Breast epithelium (tissue), 4 donors: ENCODE results near the gene TEX2. TPM values are rescaled to one million over a fixed set of nuclear protein-coding genes. Genes with fewer than 3 reads are reported as not detected.

Experiments used
- DNase-seq, 2 donors: peaks; one replicate each; pipeline ENCODE4 v3.0.0-alpha.2; 2019; ENCODE audit warnings: low spot score in 2 of 2
- H3K27ac ChIP-seq, 2 donors: fragments of 200-600 bp; sonication (generic) in 1 of 2; one replicate each; pipeline ENCODE4 v1.5.1; 2016 to 2019; ENCODE audit warnings: mild to moderate bottlenecking in 1 of 2
- H3K27me3 ChIP-seq, 2 donors: fragments of 200-600 bp; sonication (generic) in 1 of 2; one replicate each; pipeline versions ENCODE4 v1.5.1 to v1.6.0; 2017 to 2019; ENCODE audit warnings: control low read depth in 1 of 2, mild to moderate bottlenecking in 1 of 2
- H3K36me3 ChIP-seq: fragments of 200-600 bp; one replicate; pipeline ENCODE4 v1.5.1; 2019
- H3K4me1 ChIP-seq, 2 donors: fragments of 200-600 bp; sonication (generic); one replicate each; pipeline ENCODE4 v1.5.1; 2016 to 2019; ENCODE audit warnings: control low read depth in 1 of 2
- H3K4me3 ChIP-seq, 3 donors: fragments of 200-600 bp; sonication (generic); 1 replicate in 2 of 3; 2 replicates in 1 of 3; pipeline ENCODE4 v1.5.1; 2016 to 2019; ENCODE audit warnings: mild to moderate bottlenecking in 3 of 3, moderate library complexity in 2 of 3
- H3K9me3 ChIP-seq, 2 donors: fragments of 200-600 bp; sonication (generic) in 1 of 2; one replicate each; pipeline ENCODE4 v1.5.1; 2016 to 2019; ENCODE audit warnings: control low read depth in 1 of 2
- POLR2A ChIP-seq: fragments of 450-650 bp; IDR thresholded peaks from one replicate; pipeline ENCODE4 v1.6.1; 2016; ENCODE audit warnings: antibody characterized with exemption, mild to moderate bottlenecking, moderate library complexity
- POLR2AphosphoS5 ChIP-seq, 3 donors: sonication (generic); formaldehyde crosslinking; IDR thresholded peaks; one replicate each; pipeline ENCODE4 v1.6.1; 2017; ENCODE audit warnings: antibody characterized with exemption in 3 of 3
- intact Hi-C: fragments of 100-400 bp; cut with DNase I; formaldehyde crosslinking; loops from one replicate; pipeline ENCODE4 v1.15.1; 2023; ENCODE audit warnings: low total_unique reads
- total RNA-seq, 3 donors: library from RNA; depleted of rRNA; stranded (reverse); fragments of >200 nt; gene quantifications; one replicate each; pipeline ENCODE4 v1.1.0, GENCODE V29; 2016
- TF ChIP-seq, protein P1 (sequence below), 3 donors: fragments of 450-650 bp; IDR thresholded peaks; one replicate each; pipeline ENCODE4 v1.5.1; 2016 to 2017; ENCODE audit warnings: antibody characterized with exemption in 3 of 3, mild to moderate bottlenecking in 3 of 3, moderate library complexity in 3 of 3

TEX2 gene
- total RNA-seq, 3 donors from 2014 or later = 47.5 to 70.7 (median 69.6) TPM

GRCh38 chr17:64155751-64156544, 107.1 kb downstream of the TEX2 start:
- peak overlapping the region; percentile 72 to 77 for H3K27ac ChIP-seq
- H3K4me1 ChIP-seq = peaks cover 4 to 10% of the 10 kb centered on the region in 2 donors
- intact Hi-C loops = no loop called here
- peak overlapping the region in 1 of 3 donors; percentile 6 for H3K4me3 ChIP-seq
- DNase-seq = peak; percentile 56 to 72
- TF ChIP-seq, protein P1, sequence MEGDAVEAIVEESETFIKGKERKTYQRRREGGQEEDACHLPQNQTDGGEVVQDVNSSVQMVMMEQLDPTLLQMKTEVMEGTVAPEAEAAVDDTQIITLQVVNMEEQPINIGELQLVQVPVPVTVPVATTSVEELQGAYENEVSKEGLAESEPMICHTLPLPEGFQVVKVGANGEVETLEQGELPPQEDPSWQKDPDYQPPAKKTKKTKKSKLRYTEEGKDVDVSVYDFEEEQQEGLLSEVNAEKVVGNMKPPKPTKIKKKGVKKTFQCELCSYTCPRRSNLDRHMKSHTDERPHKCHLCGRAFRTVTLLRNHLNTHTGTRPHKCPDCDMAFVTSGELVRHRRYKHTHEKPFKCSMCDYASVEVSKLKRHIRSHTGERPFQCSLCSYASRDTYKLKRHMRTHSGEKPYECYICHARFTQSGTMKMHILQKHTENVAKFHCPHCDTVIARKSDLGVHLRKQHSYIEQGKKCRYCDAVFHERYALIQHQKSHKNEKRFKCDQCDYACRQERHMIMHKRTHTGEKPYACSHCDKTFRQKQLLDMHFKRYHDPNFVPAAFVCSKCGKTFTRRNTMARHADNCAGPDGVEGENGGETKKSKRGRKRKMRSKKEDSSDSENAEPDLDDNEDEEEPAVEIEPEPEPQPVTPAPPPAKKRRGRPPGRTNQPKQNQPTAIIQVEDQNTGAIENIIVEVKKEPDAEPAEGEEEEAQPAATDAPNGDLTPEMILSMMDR (IDR thresholded peaks at IDR 0.05) = no peak
- no peak for TF ChIP-seq POLR2A
- no peak for TF ChIP-seq POLR2AphosphoS5 (IDR thresholded peaks at IDR 0.05)
- H3K9me3 ChIP-seq = no peaks in the 10 kb centered on the region
- H3K36me3 ChIP-seq = no peaks in the 10 kb centered on the region
- no peaks in the 10 kb centered on the region for H3K27me3 ChIP-seq

DNA sequence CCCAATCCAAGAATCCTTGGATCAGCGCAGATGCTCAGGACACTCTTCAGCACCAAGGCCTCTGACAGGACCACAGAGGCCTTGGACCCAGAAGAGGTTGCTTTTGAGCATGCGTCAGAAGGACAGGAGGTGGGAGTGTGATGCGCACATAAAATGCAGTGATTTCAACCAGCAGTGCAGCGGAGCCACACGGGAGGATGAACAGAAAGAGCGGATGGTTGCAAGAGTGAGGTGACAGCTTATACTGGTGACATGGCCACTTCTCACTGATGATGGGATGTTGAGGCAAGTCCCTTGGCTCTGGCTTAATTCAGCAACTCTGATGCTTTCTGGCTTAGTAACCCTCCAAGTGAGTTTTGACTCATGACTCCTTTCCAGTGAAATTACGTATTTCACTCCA, 107.9 kb downstream of the TEX2 start:
- no peaks in the 10 kb centered on the region for H3K9me3 ChIP-seq
- H3K36me3 ChIP-seq = no peaks in the 10 kb centered on the region
- H3K4me3 ChIP-seq = no peak overlapping the region
- H3K4me1 ChIP-seq = peaks cover 4 to 10% of the 10 kb centered on the region in 2 donors
- TF ChIP-seq POLR2A = no peak
- TF ChIP-seq POLR2AphosphoS5 (IDR thresholded peaks at IDR 0.05) = no peak
- TF ChIP-seq, protein P1 (IDR thresholded peaks at IDR 0.05) = no peak
- intact Hi-C loops = no loop called here
- no peak for DNase-seq
- H3K27me3 ChIP-seq = no peaks in the 10 kb centered on the region
- H3K27ac ChIP-seq = peak overlapping the region; percentile 50 to 72

DNA sequence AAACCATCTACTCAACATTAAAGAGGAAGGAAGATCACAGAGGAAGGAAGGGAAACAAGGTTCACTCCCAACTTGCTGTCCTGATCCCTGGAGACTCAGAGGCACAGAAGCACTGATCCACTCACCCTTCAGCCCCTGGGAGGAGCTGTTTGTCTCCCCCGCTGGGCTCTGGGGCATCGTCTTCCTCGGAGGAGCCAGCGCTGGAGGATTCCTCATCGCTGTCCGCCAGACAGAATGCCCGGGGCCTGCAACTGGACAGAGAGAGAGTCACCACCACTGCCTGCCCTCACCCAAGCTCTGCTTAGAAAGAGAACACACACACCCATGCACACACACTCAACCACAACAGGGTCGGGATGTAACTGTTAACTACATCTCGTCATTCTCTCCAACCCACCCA, 108.3 kb downstream of the TEX2 start:
- Histone ChIP-seq H3K4me3 (no peak overlapping the region), H3K9me3 (no peaks in the 10 kb centered on the region), H3K36me3 (no peaks in the 10 kb centered on the region), H3K4me1 (peaks cover 4 to 10% of the 10 kb centered on the region in 2 donors), H3K27ac (peak overlapping the region; percentile 8 to 50), H3K27me3 (no peaks in the 10 kb centered on the region)
- TF ChIP-seq POLR2A (no peak), POLR2AphosphoS5 (IDR thresholded peaks at IDR 0.05) (no peak)
- TF ChIP-seq, protein P1 (IDR thresholded peaks at IDR 0.05) = no peak
- intact Hi-C loops = no loop called here
- no peak for DNase-seq

GRCh38 chr17:64154313-64154695, 108.8 kb downstream of the TEX2 start:
- no peak for TF ChIP-seq POLR2AphosphoS5 (IDR thresholded peaks at IDR 0.05)
- no peak for TF ChIP-seq POLR2A
- TF ChIP-seq, protein P1 (IDR thresholded peaks at IDR 0.05) = no peak
- Histone ChIP-seq H3K4me1 (peaks cover 4 to 10% of the 10 kb centered on the region in 2 donors), H3K36me3 (no peaks in the 10 kb centered on the region), H3K27me3 (no peaks in the 10 kb centered on the region), H3K9me3 (no peaks in the 10 kb centered on the region), H3K27ac (peak overlapping the region in 1 of 2 donors; percentile 8), H3K4me3 (no peak overlapping the region)
- intact Hi-C loops = no loop called here
- no peak for DNase-seq

GRCh38 chr17:64153565-64154312, 109.3 kb downstream of the TEX2 start:
- H3K27ac ChIP-seq = peak overlapping the region in 1 of 2 donors; percentile 48
- no peaks in the 10 kb centered on the region for H3K36me3 ChIP-seq
- no peak for DNase-seq
- intact Hi-C loops = no loop called here
- TF ChIP-seq POLR2A (no peak), POLR2AphosphoS5 (IDR thresholded peaks at IDR 0.05) (no peak)
- TF ChIP-seq, protein P1 (IDR thresholded peaks at IDR 0.05) = no peak
- H3K4me3 ChIP-seq = no peak overlapping the region
- no peaks in the 10 kb centered on the region for H3K27me3 ChIP-seq
- H3K9me3 ChIP-seq = no peaks in the 10 kb centered on the region
- H3K4me1 ChIP-seq = peaks cover 4 to 10% of the 10 kb centered on the region in 2 donors
